ENCODE measurements around the gene YTHDF1.
"Not testable (repeated sequence)": the region's sequence is repeated elsewhere in the genome, so short reads cannot be mapped to it uniquely, and the experiment has no call there.

YTHDF1 gene

GRCh38 chr20:63253065-63253437 is 37.1 kb upstream of the YTHDF1 start:
- peaks cover 68% of the 10 kb centered on the region for H3K4me1 Mint-ChIP-seq
- H3K27ac Mint-ChIP-seq, result peak overlapping the region; percentile 17 to 84 (median 73)
- no peaks in the 10 kb centered on the region for H3K36me3 Mint-ChIP-seq (ENCODE audit: low read depth)
- H3K4me3 Mint-ChIP-seq, result peak overlapping the region; percentile 77 to 88 (median 81)
- no peak for TF ChIP-seq CTCF (IDR thresholded peaks at IDR 0.05; ENCODE audit: unreplicated experiment in 3 of 3)
- H3K9me3 Mint-ChIP-seq, result no peaks in the 10 kb centered on the region
- peaks cover 31% of the 10 kb centered on the region for H3K27me3 Mint-ChIP-seq (ENCODE audit: low read depth)

- no peaks in the 10 kb centered on the region for H3K9me3 Mint-ChIP-seq
- peaks cover 31% of the 10 kb centered on the region for H3K27me3 Mint-ChIP-seq (ENCODE audit: low read depth)
- no peak for TF ChIP-seq CTCF (IDR thresholded peaks at IDR 0.05; ENCODE audit: unreplicated experiment in 3 of 3)
- peaks cover 61% of the 10 kb centered on the region for H3K4me1 Mint-ChIP-seq
- no peaks in the 10 kb centered on the region for H3K36me3 Mint-ChIP-seq (ENCODE audit: low read depth)
- peak overlapping the region in 1 of 3 experiments; percentile 84 for H3K27ac Mint-ChIP-seq
- peak overlapping the region; percentile 77 to 88 (median 81) for H3K4me3 Mint-ChIP-seq
Measured at GRCh38 chr20:63252284-63252711, 36.4 kb upstream of the YTHDF1 start.

- H3K36me3 Mint-ChIP-seq (ENCODE audit: low read depth); H3K9me3 Mint-ChIP-seq: not testable (repeated sequence)
- Mint-ChIP-seq H3K4me3 (peak overlapping the region; percentile 59 to 82 (median 75)), H3K27ac (peak overlapping the region; percentile 45 to 87 (median 73)), H3K27me3 (ENCODE audit: low read depth) (peaks cover 26% of the 10 kb centered on the region), H3K4me1 (peaks cover 51% of the 10 kb centered on the region)
- peak in 2 of 3 experiments; percentile 22 to 51 for TF ChIP-seq CTCF (IDR thresholded peaks at IDR 0.05; ENCODE audit: unreplicated experiment in 3 of 3)
Measured at GRCh38 chr20:63251350-63251749, 35.4 kb upstream of the YTHDF1 start.

GRCh38 chr20:63249891-63250290 is 34.0 kb upstream of the YTHDF1 start:
- H3K27me3 Mint-ChIP-seq (ENCODE audit: low read depth), result peaks cover 23% of the 10 kb centered on the region
- H3K36me3 Mint-ChIP-seq (ENCODE audit: low read depth), result no peaks in the 10 kb centered on the region
- peak overlapping the region in 1 of 3 experiments; percentile 70 for H3K27ac Mint-ChIP-seq
- peaks cover 37% of the 10 kb centered on the region for H3K4me1 Mint-ChIP-seq
- TF ChIP-seq CTCF (IDR thresholded peaks at IDR 0.05; ENCODE audit: unreplicated experiment in 3 of 3), result no peak
- no peak overlapping the region for H3K4me3 Mint-ChIP-seq
- no peaks in the 10 kb centered on the region for H3K9me3 Mint-ChIP-seq

GRCh38 chr20:63248835-63249591 is 33.1 kb upstream of the YTHDF1 start:
- no peak for TF ChIP-seq CTCF (IDR thresholded peaks at IDR 0.05; ENCODE audit: unreplicated experiment in 3 of 3)
- Mint-ChIP-seq H3K27me3 (ENCODE audit: low read depth) (peaks cover 23% of the 10 kb centered on the region), H3K4me3 (peak overlapping the region; percentile 48 to 56 (median 55)), H3K4me1 (peaks cover 35% of the 10 kb centered on the region), H3K36me3 (ENCODE audit: low read depth) (no peaks in the 10 kb centered on the region), H3K27ac (peak overlapping the region; percentile 59 to 94 (median 70)), H3K9me3 (no peaks in the 10 kb centered on the region)

Data from nephron (organoid).